Coronary artery (tissue), 2 donors: ENCODE measurements around the gene ZG16B.
A peak's percentile ranks its signal among the peaks of the same experiment; 100 is the strongest.

Experiments
- DNase-seq: peaks from one replicate; pipeline ENCODE4 v3.0.0-alpha.2; 2017; ENCODE audit warnings: low spot score
- H3K27ac ChIP-seq, 2 donors: fragments of 200-600 bp; sonication (generic); one replicate each; pipeline ENCODE4 v1.5.1; 2016 to 2019
- H3K4me3 ChIP-seq: fragments of 200-600 bp; sonication (generic); 2 replicates; pipeline ENCODE4 v1.5.1; 2016; ENCODE audit warnings: mild to moderate bottlenecking, moderate library complexity
- CTCF ChIP-seq: fragments of 200-600 bp; sonication (generic); IDR thresholded peaks from one replicate; pipeline ENCODE4 v1.5.1; 2019; ENCODE audit warnings: antibody characterized with exemption

ZG16B gene

GRCh38 chr16:2867987-2868789, 38.1 kb downstream of the ZG16B start:
- Histone ChIP-seq H3K27ac (peak overlapping the region; percentile 74 to 98), H3K4me3 (peak overlapping the region; percentile 94)
- peak; percentile 95 for DNase-seq
- peak; percentile 95 for TF ChIP-seq CTCF

GRCh38 chr16:2871926-2872325, 41.8 kb downstream of the ZG16B start:
- H3K27ac ChIP-seq, result no peak overlapping the region
- DNase-seq, result peak; percentile 57
- no peak overlapping the region for H3K4me3 ChIP-seq
- TF ChIP-seq CTCF, result no peak

GRCh38 chr16:2874032-2874911, 44.2 kb downstream of the ZG16B start:
- no peak overlapping the region for H3K4me3 ChIP-seq
- no peak for TF ChIP-seq CTCF
- DNase-seq, result no peak
- H3K27ac ChIP-seq, result no peak overlapping the region

- peak; percentile 72 for TF ChIP-seq CTCF
- Histone ChIP-seq H3K4me3 (no peak overlapping the region), H3K27ac (no peak overlapping the region)
- no peak for DNase-seq
These were observed 44.8 kb downstream of the ZG16B start for GRCh38 chr16:2874912-2875362.

- DNase-seq, result peak; percentile 67
These were observed 49.9 kb downstream of the ZG16B start for GRCh38 chr16:2879854-2880508.

More at GRCh38 chr16:2879854-2880508, 49.9 kb downstream of the ZG16B start:
- no peak overlapping the region for H3K27ac ChIP-seq
- TF ChIP-seq CTCF, result no peak
- no peak overlapping the region for H3K4me3 ChIP-seq
